Pancreas (tissue), 10 donors: ENCODE measurements around the gene CYP4F22. TPM values are rescaled to one million over a fixed set of nuclear protein-coding genes. Genes with fewer than 3 reads are reported as not detected.
"Not testable (repeated sequence)": the region's sequence is repeated elsewhere in the genome, so short reads cannot be mapped to it uniquely, and the experiment has no call there.

ENCODE experiments used
- ATAC-seq, 4 donors: fragments of 200-7000 bp; cut with Tn5 transposase; one replicate each; pipeline versions ENCODE4 v1.8.0 to v1.9.1; 2020; ENCODE audit warnings: mild to moderate bottlenecking in 4 of 4, moderate library complexity in 4 of 4
- DNase-seq, 6 donors: peaks; one replicate each; pipeline ENCODE4 v3.0.0-alpha.2; 2020
- FAIRE-seq: peaks from 2 replicates; lab custom pipeline; 2012; peaks lifted over from hg19 to GRCh38; lab: Jason Lieb, UNC
- H3K27ac ChIP-seq, 4 donors: fragments of 200-600 bp; sonication (generic); 1 replicate in 3 of 4; 2 replicates in 1 of 4; pipeline versions ENCODE4 v1.5.0 to v1.8.0; 2020
- H3K27me3 ChIP-seq, 4 donors: fragments of 200-600 bp; one replicate each; pipeline ENCODE4 v1.8.0; 2021
- H3K36me3 ChIP-seq, 3 donors: fragments of 200-600 bp; sonication (generic) in 1 of 3; one replicate each; pipeline versions ENCODE4 v1.5.0 to v1.8.0; 2020 to 2021
- H3K4me1 ChIP-seq, 3 donors: fragments of 200-600 bp; one replicate each; pipeline ENCODE4 v1.8.0; 2021
- H3K4me3 ChIP-seq, 4 donors: fragments of 200-600 bp; sonication (generic) in 2 of 4; one replicate each; pipeline versions ENCODE4 v1.5.0 to v1.8.0; 2020 to 2021
- H3K9me3 ChIP-seq, 4 donors: fragments of 200-600 bp; one replicate each; pipeline ENCODE4 v1.8.0; 2021
- WGBS, 2 donors: extraction: QIAGEN DNeasy Blood & Tissue Kit; methylation state at CpG; one replicate each; pipeline ENCODE4 v1.1.7; 2013; 5-methylcytosine and 5-hydroxymethylcytosine counted together
- intact Hi-C, 3 donors: fragments of 100-400 bp; cut with DNase I; formaldehyde crosslinking; loops; one replicate each; pipeline versions ENCODE4 v1.11.1 to v1.14.2; 2022
- polyA plus RNA-seq, 2 donors: library from polyadenylated mRNA; stranded (reverse); fragments of 200-250 nt; gene quantifications; one replicate each; pipeline ENCODE4 v1.2.3, GENCODE V29; 2013
- total RNA-seq, 6 donors: library from RNA; stranded (reverse); fragmentation: NEBNext Ultra II Directional in 4 of 6; extraction: Animal tissue kit (Norgen Biotek cat#: 25700) in 4 of 6; gene quantifications; one replicate each; pipeline versions ENCODE4 v1.2.1 to v1.2.4, GENCODE V29; 2021 to 2023
- TF ChIP-seq, protein P1 (sequence below), 4 donors: fragments of 200-600 bp; sonication (generic) in 3 of 4; IDR thresholded peaks; one replicate each; pipeline versions ENCODE4 v1.5.0 to v1.8.0; 2021; ENCODE audit warnings: antibody characterized with exemption in 4 of 4
- donor health status: healthy with polysubstance abuse.
- donor health status: DM: no; HTN: no; CAD: no; lungs with moderate emphysema.
- donor health status: DM: no; HTN: no; CAD: no.
- donor health status: control.
- donor health status: control.
- donor health status: Bipolar disorder and iron deficiency.
- donor health status: DM: yes; HTN: yes; CAD: no.
- donor health status: DM: no; HTN: no; CAD: no.
- donor health status: DM: no; HTN: no; CAD: no.
- donor health status: DM: yes; HTN: yes; CAD: no.

CYP4F22 gene
- total and polyA plus RNA-seq, 8 donors, result 0.06 TPM; not detected in 7

- no peaks in the 10 kb centered on the region for H3K27me3 ChIP-seq
- TF ChIP-seq, protein P1, sequence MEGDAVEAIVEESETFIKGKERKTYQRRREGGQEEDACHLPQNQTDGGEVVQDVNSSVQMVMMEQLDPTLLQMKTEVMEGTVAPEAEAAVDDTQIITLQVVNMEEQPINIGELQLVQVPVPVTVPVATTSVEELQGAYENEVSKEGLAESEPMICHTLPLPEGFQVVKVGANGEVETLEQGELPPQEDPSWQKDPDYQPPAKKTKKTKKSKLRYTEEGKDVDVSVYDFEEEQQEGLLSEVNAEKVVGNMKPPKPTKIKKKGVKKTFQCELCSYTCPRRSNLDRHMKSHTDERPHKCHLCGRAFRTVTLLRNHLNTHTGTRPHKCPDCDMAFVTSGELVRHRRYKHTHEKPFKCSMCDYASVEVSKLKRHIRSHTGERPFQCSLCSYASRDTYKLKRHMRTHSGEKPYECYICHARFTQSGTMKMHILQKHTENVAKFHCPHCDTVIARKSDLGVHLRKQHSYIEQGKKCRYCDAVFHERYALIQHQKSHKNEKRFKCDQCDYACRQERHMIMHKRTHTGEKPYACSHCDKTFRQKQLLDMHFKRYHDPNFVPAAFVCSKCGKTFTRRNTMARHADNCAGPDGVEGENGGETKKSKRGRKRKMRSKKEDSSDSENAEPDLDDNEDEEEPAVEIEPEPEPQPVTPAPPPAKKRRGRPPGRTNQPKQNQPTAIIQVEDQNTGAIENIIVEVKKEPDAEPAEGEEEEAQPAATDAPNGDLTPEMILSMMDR (IDR thresholded peaks at IDR 0.05), result no peak
- ATAC-seq (no peak), FAIRE-seq (no peak), DNase-seq (no peak)
- no peaks in the 10 kb centered on the region for H3K36me3 ChIP-seq
- intact Hi-C loops, result no loop called here
- no peaks in the 10 kb centered on the region for H3K4me1 ChIP-seq
- no peak overlapping the region for H3K4me3 ChIP-seq
- 84 to 86% methylated on average over 5 of the region's 5 CpGs for WGBS, 2 donors
- no peak overlapping the region for H3K27ac ChIP-seq
- no peaks in the 10 kb centered on the region for H3K9me3 ChIP-seq
Observed at GRCh38 chr19:15589760-15590451, 81.6 kb downstream of the CYP4F22 start.

DNA sequence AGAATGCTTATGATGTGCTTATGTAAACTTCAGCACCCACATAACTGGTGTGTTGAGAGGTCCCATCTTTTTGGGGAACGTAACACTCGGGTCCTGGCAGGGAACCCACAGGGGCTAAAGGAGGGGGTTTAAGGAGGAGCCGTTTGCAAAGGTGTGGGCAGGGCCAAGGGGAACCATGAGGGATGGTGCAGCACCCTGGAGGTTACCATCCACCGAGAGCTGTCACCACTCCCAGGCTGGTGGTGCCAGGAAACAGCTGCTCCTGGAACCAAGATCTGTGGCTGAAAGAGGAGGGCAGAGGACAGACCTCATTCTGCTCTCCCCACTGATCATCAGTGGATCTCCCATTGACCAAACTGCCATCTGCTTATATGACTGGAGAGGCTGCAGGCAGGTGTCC is 83.5 kb downstream of the CYP4F22 start:
- no peaks in the 10 kb centered on the region for H3K4me1 ChIP-seq
- FAIRE-seq (no peak), ATAC-seq (no peak), DNase-seq (no peak)
- no peaks in the 10 kb centered on the region for H3K27me3 ChIP-seq
- no peak overlapping the region for H3K4me3 ChIP-seq
- H3K9me3 ChIP-seq, result no peaks in the 10 kb centered on the region
- TF ChIP-seq, protein P1 (IDR thresholded peaks at IDR 0.05), result no peak
- no peak overlapping the region for H3K27ac ChIP-seq
- H3K36me3 ChIP-seq, result no peaks in the 10 kb centered on the region
- WGBS, 2 donors, result 57 to 60% methylated on average over 4 of the region's 4 CpGs
- intact Hi-C loops, result no loop called here

GRCh38 chr19:15592506-15592905 is 84.2 kb downstream of the CYP4F22 start:
- H3K9me3 ChIP-seq, ATAC-seq, H3K27me3 ChIP-seq, H3K4me1 ChIP-seq, H3K27ac ChIP-seq, intact Hi-C loops, DNase-seq, H3K36me3 ChIP-seq, H3K4me3 ChIP-seq, FAIRE-seq: not testable (repeated sequence)
- 21 to 34% methylated on average over 5 of the region's 5 CpGs for WGBS, 2 donors

DNA sequence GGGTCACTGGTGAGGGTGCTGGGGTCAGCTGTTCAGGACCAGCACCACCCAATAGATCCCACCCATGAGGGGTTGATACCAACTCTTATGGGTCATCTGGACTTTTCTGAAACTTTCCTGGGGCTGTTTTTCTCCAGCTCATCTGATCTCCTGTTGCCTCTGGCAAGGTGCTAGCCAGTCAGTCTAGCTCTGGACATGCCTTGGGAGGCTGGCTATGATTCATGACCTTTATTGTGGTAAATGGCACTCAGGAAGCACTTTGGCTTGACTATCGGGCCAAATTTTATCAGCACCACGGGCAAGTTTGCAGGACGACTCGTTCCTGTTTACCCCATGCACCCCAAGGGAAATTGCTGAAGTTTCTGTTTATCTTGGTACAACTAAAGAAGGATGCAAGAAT is 85.4 kb downstream of the CYP4F22 start:
- H3K27ac ChIP-seq, ATAC-seq, H3K36me3 ChIP-seq, H3K4me3 ChIP-seq, H3K4me1 ChIP-seq, H3K9me3 ChIP-seq, DNase-seq, intact Hi-C loops, H3K27me3 ChIP-seq, FAIRE-seq: not testable (repeated sequence)
- 30 to 51% methylated on average over 3 to 4 of the region's 4 CpGs for whole genome bisulfite sequencing, 2 donors

- ATAC-seq, result peak in 3 of 4 donors; percentile 47 to 83 (median 67)
- no peaks in the 10 kb centered on the region for H3K9me3 ChIP-seq
- no peak overlapping the region for H3K4me3 ChIP-seq
- FAIRE-seq, result no peak
- intact Hi-C loops, result no loop called here
- H3K27ac ChIP-seq, result no peak overlapping the region
- TF ChIP-seq, protein P1 (IDR thresholded peaks at IDR 0.05), result no peak
- H3K4me1 ChIP-seq, result no peaks in the 10 kb centered on the region
- DNase-seq, result no peak
- no peaks in the 10 kb centered on the region for H3K36me3 ChIP-seq
- 13 to 15% methylated on average over 6 of the region's 6 CpGs for WGBS, 2 donors
- H3K27me3 ChIP-seq, result no peaks in the 10 kb centered on the region
Observed at GRCh38 chr19:15595069-15595468, 86.7 kb downstream of the CYP4F22 start.

Other genes starting within 250 kb of the CYP4F22 start
- gene BRD4, start 176.0 kb upstream of the CYP4F22 start, total RNA-seq, result 10 to 100 TPM; 36.2 to 53.3 (median 39.9) TPM
- 10 to 100 TPM; 16.9 to 41.2 TPM for gene BRD4, start 176.0 kb upstream of the CYP4F22 start, polyA plus RNA-seq
- 10 to 100 TPM; 14.7 to 23.1 (median 16.5) TPM for gene AKAP8, start 128.7 kb upstream of the CYP4F22 start, total RNA-seq
- 10 to 100 TPM; 23.5 to 25.9 TPM for gene AKAP8, start 128.7 kb upstream of the CYP4F22 start, polyA plus RNA-seq
- 10 to 100 TPM; 32.7 to 74.8 (median 47.7) TPM for gene AKAP8L, start 89.5 kb upstream of the CYP4F22 start, total RNA-seq
- gene AKAP8L, start 89.5 kb upstream of the CYP4F22 start, polyA plus RNA-seq, result 100 to 1,000 TPM; 167 to 239 TPM
- 10 to 100 TPM; 11.0 to 20.7 (median 15.7) TPM for gene WIZ, start 58.6 kb upstream of the CYP4F22 start, total RNA-seq
- 10 to 100 TPM; 15.5 to 23.2 TPM for gene WIZ, start 58.6 kb upstream of the CYP4F22 start, polyA plus RNA-seq
- 1 to 10 TPM in 3 of 6 donors, under 1 TPM in 3; 0.83 to 4.1 (median 1.3) TPM for gene RASAL3, start 44.0 kb upstream of the CYP4F22 start, total RNA-seq
- 1 to 10 TPM; 1.8 to 7.5 TPM for gene RASAL3, start 44.0 kb upstream of the CYP4F22 start, polyA plus RNA-seq
- gene PGLYRP2, start 29.0 kb upstream of the CYP4F22 start, total RNA-seq, result under 1 TPM in 1 of 6 donors, not detected in 5; 0.16 TPM
- gene PGLYRP2, start 29.0 kb upstream of the CYP4F22 start, polyA plus RNA-seq, result not detected
- gene CYP4F8, start 106.7 kb downstream of the CYP4F22 start, total RNA-seq, result not detected
- gene CYP4F8, start 106.7 kb downstream of the CYP4F22 start, polyA plus RNA-seq, result not detected
- 1 to 10 TPM in 1 of 6 donors, under 1 TPM in 5; 0.25 to 1.1 (median 0.47) TPM for gene CYP4F3, start 132.4 kb downstream of the CYP4F22 start, total RNA-seq
- 1 to 10 TPM in 1 of 2 donors, under 1 TPM in 1; 0.23 to 1.8 TPM for gene CYP4F3, start 132.4 kb downstream of the CYP4F22 start, polyA plus RNA-seq
- gene CYP4F12, start 164.6 kb downstream of the CYP4F22 start, total RNA-seq, result 1 to 10 TPM in 1 of 6 donors, under 1 TPM in 5; 0.28 to 2.0 (median 0.63) TPM
- 1 to 10 TPM; 3.4 to 6.1 TPM for gene CYP4F12, start 164.6 kb downstream of the CYP4F22 start, polyA plus RNA-seq
- not detected for gene OR10H2, start 219.5 kb downstream of the CYP4F22 start, total RNA-seq
- gene OR10H2, start 219.5 kb downstream of the CYP4F22 start, polyA plus RNA-seq, result not detected
- not detected for gene OR10H3, start 229.5 kb downstream of the CYP4F22 start, total RNA-seq
- gene OR10H3, start 229.5 kb downstream of the CYP4F22 start, polyA plus RNA-seq, result not detected